Nephron progenitor cell (in vitro differentiated cells): ENCODE data around the gene CPM.

Experiments used
- DNase-seq: peaks from one replicate; pipeline ENCODE4 v3.0.0; 2021
- H3K27ac Mint-ChIP-seq: 2 replicates; pipeline ENCODE4 v1.8.0; 2021; ENCODE audit warnings: mild to moderate bottlenecking, moderate library complexity, mixed read lengths
- H3K27me3 Mint-ChIP-seq: 2 replicates; pipeline ENCODE4 v1.8.0; 2021; ENCODE audit warnings: mild to moderate bottlenecking, low read depth, mixed read lengths; ENCODE audit not compliant: poor library complexity
- H3K36me3 Mint-ChIP-seq: 2 replicates; pipeline ENCODE4 v1.8.0; 2021; ENCODE audit warnings: low read depth, mixed read lengths
- H3K4me1 Mint-ChIP-seq: 2 replicates; pipeline ENCODE4 v1.8.0; 2021; ENCODE audit warnings: mixed read lengths
- H3K4me3 Mint-ChIP-seq: 2 replicates; pipeline ENCODE4 v1.8.0; 2021; ENCODE audit warnings: mild to moderate bottlenecking, moderate library complexity, mixed read lengths
- H3K9me3 Mint-ChIP-seq: 2 replicates; pipeline ENCODE4 v1.8.0; 2021; ENCODE audit warnings: mild to moderate bottlenecking, moderate library complexity, mixed read lengths
- TF ChIP-seq, protein P1 (sequence below): fragments of 200-600 bp; sonication (generic); IDR thresholded peaks from 2 replicates; pipeline ENCODE4 v1.5.0; 2021; ENCODE audit warnings: antibody characterized with exemption

The CPM gene

DNA sequence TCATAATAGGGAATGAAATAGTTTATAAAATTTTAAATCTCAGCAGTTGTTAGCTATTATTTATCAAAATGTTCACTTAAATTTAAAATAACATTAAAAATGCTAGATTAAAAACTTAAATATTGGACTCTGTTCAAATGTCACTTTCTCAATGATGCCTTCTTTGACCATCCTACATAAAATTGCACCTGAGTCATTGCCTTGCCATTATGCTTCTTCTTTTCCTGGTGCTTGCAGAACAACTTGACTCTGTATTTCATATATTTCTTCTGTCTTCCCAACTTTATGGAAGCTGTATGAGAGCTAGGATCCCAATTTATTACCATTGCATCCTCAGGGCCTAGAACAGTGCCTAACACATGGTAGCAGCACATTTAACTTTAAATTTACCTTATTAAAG is 37.3 kb upstream of the CPM start:
- no peaks in the 10 kb centered on the region for H3K9me3 Mint-ChIP-seq
- TF ChIP-seq, protein P1, sequence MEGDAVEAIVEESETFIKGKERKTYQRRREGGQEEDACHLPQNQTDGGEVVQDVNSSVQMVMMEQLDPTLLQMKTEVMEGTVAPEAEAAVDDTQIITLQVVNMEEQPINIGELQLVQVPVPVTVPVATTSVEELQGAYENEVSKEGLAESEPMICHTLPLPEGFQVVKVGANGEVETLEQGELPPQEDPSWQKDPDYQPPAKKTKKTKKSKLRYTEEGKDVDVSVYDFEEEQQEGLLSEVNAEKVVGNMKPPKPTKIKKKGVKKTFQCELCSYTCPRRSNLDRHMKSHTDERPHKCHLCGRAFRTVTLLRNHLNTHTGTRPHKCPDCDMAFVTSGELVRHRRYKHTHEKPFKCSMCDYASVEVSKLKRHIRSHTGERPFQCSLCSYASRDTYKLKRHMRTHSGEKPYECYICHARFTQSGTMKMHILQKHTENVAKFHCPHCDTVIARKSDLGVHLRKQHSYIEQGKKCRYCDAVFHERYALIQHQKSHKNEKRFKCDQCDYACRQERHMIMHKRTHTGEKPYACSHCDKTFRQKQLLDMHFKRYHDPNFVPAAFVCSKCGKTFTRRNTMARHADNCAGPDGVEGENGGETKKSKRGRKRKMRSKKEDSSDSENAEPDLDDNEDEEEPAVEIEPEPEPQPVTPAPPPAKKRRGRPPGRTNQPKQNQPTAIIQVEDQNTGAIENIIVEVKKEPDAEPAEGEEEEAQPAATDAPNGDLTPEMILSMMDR, result no peak
- H3K27me3 Mint-ChIP-seq, result peaks cover 3% of the 10 kb centered on the region

DNA sequence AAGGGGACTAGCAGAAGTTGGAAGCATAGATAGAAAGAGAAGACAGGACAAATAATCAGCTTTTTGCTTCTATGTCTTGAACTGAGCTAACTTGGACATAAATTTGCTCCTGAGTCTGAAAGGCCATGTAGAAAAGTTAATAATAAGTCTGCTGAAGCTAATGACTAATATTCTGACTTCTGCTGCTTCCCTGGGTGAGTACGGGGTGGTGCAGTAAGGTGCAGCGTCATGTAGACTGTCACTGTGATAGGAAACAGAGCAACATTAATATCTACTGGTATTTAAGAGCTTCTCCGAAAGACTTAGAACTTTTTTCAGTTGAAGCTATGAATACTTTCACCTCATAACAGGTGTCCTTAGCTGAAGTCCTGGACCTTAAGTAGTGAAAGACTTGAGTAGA is 34.1 kb upstream of the CPM start:
- TF ChIP-seq, protein P1, result no peak
- no peak for DNase-seq
- H3K27me3 Mint-ChIP-seq, result peaks cover 3% of the 10 kb centered on the region
- no peak overlapping the region for H3K4me3 Mint-ChIP-seq
- peaks cover 7% of the 10 kb centered on the region for H3K4me1 Mint-ChIP-seq
- peaks cover 7% of the 10 kb centered on the region for H3K9me3 Mint-ChIP-seq
- H3K27ac Mint-ChIP-seq, result no peak overlapping the region
- H3K36me3 Mint-ChIP-seq, result no peaks in the 10 kb centered on the region

More for the DNA sequence above, 37.3 kb upstream of the CPM start:
- Mint-ChIP-seq H3K36me3 (no peaks in the 10 kb centered on the region), H3K27ac (no peak overlapping the region), H3K4me3 (no peak overlapping the region), H3K4me1 (peaks cover 3% of the 10 kb centered on the region)
- no peak for DNase-seq

DNA sequence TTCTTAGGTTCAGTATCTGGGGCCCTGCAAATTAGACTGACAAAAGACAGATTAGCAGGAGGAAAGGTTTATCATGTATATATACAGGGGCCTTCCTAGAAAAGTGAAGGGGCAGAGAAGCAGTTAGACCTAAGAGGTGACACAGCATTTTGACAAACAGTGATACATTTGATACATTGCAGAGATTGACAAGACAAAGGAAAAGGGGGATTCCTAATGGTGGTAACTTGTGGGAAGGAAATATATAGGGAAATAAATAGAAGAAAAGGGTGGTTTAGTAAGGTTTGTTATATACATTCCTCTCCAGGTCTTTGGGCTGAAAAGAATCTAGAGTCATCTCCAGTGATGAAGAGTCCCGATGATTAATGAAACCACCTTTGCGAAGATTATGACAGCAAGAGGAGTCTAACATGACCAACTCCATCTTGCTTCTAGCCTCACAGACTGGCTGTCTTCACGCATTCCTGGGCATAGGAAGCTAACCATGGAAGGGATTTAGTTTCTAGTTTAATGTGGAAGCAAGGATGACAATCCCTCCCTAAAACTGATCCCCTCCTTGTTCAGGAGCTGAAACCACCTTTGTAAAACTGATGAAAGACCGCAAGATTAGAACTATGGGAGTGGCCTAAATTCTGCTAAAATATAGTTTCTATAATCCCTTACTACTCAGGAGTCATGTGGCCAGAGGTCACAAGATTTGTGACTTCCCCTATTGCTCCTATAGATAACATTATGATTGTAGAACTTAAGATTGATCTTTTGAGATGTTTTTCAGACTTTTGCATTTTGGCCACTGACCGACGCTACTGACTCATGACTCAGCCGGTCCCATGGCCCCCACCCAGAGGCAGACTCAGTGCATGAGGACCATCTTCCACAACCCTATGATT is 31.1 kb upstream of the CPM start:
- peaks cover 7% of the 10 kb centered on the region for H3K9me3 Mint-ChIP-seq
- H3K27ac Mint-ChIP-seq, result no peak overlapping the region
- H3K4me3 Mint-ChIP-seq, result no peak overlapping the region
- no peaks in the 10 kb centered on the region for H3K36me3 Mint-ChIP-seq
- peaks cover 7% of the 10 kb centered on the region for H3K4me1 Mint-ChIP-seq
- DNase-seq, result no peak
- H3K27me3 Mint-ChIP-seq, result peaks cover under 1% of the 10 kb centered on the region
- TF ChIP-seq, protein P1, result no peak

DNA sequence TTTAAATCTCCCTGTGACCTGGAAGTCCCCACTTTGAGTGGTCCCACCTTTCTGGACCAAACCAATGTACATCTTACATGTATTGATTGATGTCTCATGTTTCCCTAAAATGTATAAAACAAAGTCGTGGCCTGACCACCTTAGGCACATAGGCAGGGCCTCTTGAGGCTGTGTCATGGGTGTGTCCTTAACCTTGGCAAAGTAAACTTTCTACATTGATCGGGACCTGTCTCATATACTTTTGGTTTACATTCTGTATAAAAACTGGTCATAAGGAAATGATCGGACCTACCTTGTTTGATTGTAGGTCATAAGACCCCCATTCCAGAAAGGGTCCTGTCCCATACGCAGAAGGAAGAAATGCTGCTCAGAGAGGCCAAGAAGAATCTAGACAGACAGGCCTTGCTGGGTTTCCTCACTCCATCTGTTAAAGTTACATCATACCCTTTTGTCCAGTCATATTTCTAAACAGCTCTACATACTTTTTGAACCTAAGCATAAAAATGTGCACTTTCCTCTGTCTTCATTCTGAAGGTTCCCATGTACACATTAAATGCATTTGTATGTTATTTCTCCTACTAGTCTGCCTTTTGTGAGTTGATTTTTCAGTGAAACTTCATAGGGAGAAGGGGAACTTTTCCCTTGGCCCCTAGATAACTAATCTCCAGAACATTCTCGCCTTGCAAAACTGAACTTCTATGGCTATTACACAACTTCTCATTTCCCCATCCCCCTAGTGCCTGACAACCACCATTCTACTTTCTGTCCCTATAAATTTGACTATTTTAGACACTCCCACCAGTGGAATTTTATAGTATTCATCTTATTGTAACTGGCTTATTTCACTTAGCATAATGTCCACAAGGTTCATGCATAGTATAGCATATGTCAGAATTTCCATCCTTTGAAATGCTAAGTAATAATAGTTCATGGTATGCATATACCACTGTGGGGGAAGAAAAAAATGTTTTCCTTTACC is 30.2 kb upstream of the CPM start:
- no peak for DNase-seq
- TF ChIP-seq, protein P1, result no peak
- Mint-ChIP-seq H3K9me3 (peaks cover 7% of the 10 kb centered on the region), H3K4me1 (peaks cover 7% of the 10 kb centered on the region), H3K4me3 (no peak overlapping the region), H3K36me3 (no peaks in the 10 kb centered on the region), H3K27me3 (peaks cover 7% of the 10 kb centered on the region), H3K27ac (no peak overlapping the region)

DNA sequence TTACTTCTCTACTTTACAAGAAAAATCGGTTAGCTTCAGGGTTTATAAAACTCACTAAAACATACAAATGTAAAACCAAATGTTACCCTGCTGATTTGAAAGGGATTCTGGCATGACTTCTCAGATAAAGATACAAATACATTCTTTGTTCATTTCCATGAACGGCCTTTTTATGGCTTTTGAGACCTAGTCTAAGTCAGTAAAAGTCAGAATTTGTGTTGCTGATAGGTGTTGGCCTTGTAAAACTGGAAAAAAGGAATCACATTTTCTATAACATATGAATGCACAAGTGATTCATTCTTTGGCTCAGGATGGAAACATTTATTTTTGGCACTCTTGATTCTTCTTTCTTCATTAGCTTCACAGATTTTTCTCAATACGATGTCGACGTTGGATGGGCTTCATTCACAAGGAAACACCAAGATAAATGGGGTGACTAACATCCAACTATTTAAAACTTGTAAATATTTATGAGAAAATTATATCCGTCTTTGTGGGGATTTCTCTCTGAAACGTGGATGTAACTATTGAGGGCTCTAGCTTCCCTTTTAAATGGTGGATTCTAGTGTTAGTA is 27.0 kb upstream of the CPM start:
- Mint-ChIP-seq H3K4me1 (peaks cover 7% of the 10 kb centered on the region), H3K27ac (no peak overlapping the region), H3K4me3 (no peak overlapping the region), H3K36me3 (no peaks in the 10 kb centered on the region), H3K9me3 (peaks cover 13% of the 10 kb centered on the region), H3K27me3 (peaks cover 8% of the 10 kb centered on the region)
- TF ChIP-seq, protein P1, result no peak
- DNase-seq, result no peak
